CD4-positive, alpha-beta memory T cell (primary cell): ENCODE results near the gene GCK. TPM values are rescaled to one million over a fixed set of nuclear protein-coding genes. Genes with fewer than 3 reads are reported as not detected.
A peak's percentile ranks its signal among the peaks of the same experiment; 100 is the strongest.
"Not testable (repeated sequence)": the region's sequence is repeated elsewhere in the genome, so short reads cannot be mapped to it uniquely, and the experiment has no call there.

Experiments
- CTCF ChIA-PET: fragments of 350-600 bp; sonication (Branson Sonifier 250); formaldehyde crosslinking; loops from one replicate; lab custom pipeline; 2021; ENCODE audit warnings: inconsistent platforms; ENCODE audit not compliant: partially characterized antibody; lab: Charles Lee
- POLR2A ChIA-PET: fragments of 350-600 bp; sonication (Branson Sonifier 250); formaldehyde crosslinking; loops from one replicate; lab custom pipeline; 2021; ENCODE audit not compliant: partially characterized antibody; lab: Charles Lee
- DNase-seq, 5 donors: peaks; one replicate each; pipeline versions ENCODE4 v3.0.0 to v3.0.0-alpha.2; 2020 to 2022; ENCODE audit warnings: mixed read lengths in 1 of 5
- H3K27ac ChIP-seq: one replicate; pipeline ENCODE4 v1.7.0; 2013; ENCODE audit warnings: low read depth, low read length
- H3K27me3 ChIP-seq: 2 replicates; pipeline ENCODE4 v1.7.0; 2013; ENCODE audit warnings: mild to moderate bottlenecking, low read length, moderate library complexity; ENCODE audit not compliant: insufficient read depth
- H3K36me3 ChIP-seq: 2 replicates; pipeline ENCODE4 v1.7.0; 2013; ENCODE audit warnings: mild to moderate bottlenecking, low read length, moderate library complexity; ENCODE audit not compliant: insufficient read depth
- H3K4me1 ChIP-seq: 2 replicates; pipeline ENCODE4 v1.7.0; 2013; ENCODE audit warnings: mild to moderate bottlenecking, low read length, moderate library complexity; ENCODE audit not compliant: insufficient read depth
- H3K4me3 ChIP-seq, 2 donors: one replicate each; pipeline ENCODE4 v1.7.0; 2013; ENCODE audit warnings: low read length in 2 of 2, mild to moderate bottlenecking in 1 of 2
- H3K9me3 ChIP-seq, 2 donors: one replicate each; pipeline ENCODE4 v1.7.0; 2013; ENCODE audit warnings: low read length in 2 of 2, control low read depth in 1 of 2; ENCODE audit not compliant: control insufficient read depth in 1 of 2
- H3K27ac Mint-ChIP-seq, 7 donors: one replicate each; pipeline ENCODE4 v1.8.0; 2020 to 2021; ENCODE audit warnings: mixed read lengths in 7 of 7, mild to moderate bottlenecking in 6 of 7, inconsistent platforms in 3 of 7, moderate library complexity in 3 of 7
- H3K27me3 Mint-ChIP-seq, 2 donors: one replicate each; pipeline ENCODE4 v1.8.0; 2020 to 2021; ENCODE audit warnings: mixed read lengths in 2 of 2
- H3K36me3 Mint-ChIP-seq, 2 donors: one replicate each; pipeline ENCODE4 v1.8.0; 2020 to 2021; ENCODE audit warnings: mixed read lengths in 2 of 2, inconsistent platforms in 1 of 2, mild to moderate bottlenecking in 1 of 2
- H3K4me1 Mint-ChIP-seq, 4 donors: one replicate each; pipeline ENCODE4 v1.8.0; 2020 to 2021; ENCODE audit warnings: mixed read lengths in 4 of 4, mild to moderate bottlenecking in 1 of 4
- H3K4me3 Mint-ChIP-seq, 8 donors: one replicate each; pipeline ENCODE4 v1.8.0; 2020 to 2021; ENCODE audit warnings: mixed read lengths in 8 of 8, mild to moderate bottlenecking in 7 of 8, moderate library complexity in 6 of 8, inconsistent platforms in 3 of 8
- H3K9me3 Mint-ChIP-seq, 8 donors: one replicate each; pipeline ENCODE4 v1.8.0; 2020 to 2021; ENCODE audit warnings: mixed read lengths in 8 of 8, mild to moderate bottlenecking in 5 of 8, inconsistent platforms in 3 of 8, moderate library complexity in 1 of 8
- intact Hi-C: fragments of 100-400 bp; cut with micrococcal nuclease; formaldehyde crosslinking; loops from one replicate; pipeline ENCODE4 v1.15.1; 2023
- polyA plus RNA-seq, 2 donors: library from polyadenylated mRNA; unstranded; fragments of 300-500 nt; fragmentation: Illumina TruSeq; gene quantifications; one replicate each; pipeline ENCODE4 v1.2.3, GENCODE V29; 2021
- total RNA-seq, 2 experiments: library from RNA; stranded (reverse); gene quantifications; one replicate each; pipeline ENCODE4 v1.2.3, GENCODE V29; 2021

The GCK gene
- total and polyA plus RNA-seq, 4 experiments from 2014 or later: 0.33 to 0.38 TPM; not detected in 2

DNA sequence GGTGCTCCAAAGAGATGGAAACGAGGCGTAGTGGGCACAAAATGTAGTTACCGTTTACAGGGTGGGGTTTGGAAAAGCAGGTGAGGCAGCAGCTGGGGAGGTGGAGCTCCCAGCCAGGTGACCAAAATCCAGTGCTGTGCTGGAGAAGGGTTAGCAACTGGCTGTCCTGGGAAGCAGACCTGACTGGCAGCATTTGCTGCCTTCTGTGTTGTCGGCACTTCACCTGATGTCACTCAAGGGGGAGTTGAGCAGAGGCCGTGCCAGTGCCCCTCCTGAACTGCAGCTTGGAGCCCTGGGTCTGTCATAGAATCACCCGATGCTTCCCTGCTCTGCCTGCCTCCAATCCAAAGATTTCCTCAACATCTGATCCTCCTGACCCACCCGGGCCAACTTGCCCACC is 12.8 kb downstream of the GCK start:
- Histone ChIP-seq H3K27me3 (no peaks in the 10 kb centered on the region), H3K9me3 (no peaks in the 10 kb centered on the region), H3K4me1 (no peaks in the 10 kb centered on the region), H3K4me3 (no peak overlapping the region), H3K36me3 (no peaks in the 10 kb centered on the region), H3K27ac (no peak overlapping the region)
- intact Hi-C loops: no loop called here
- Mint-ChIP-seq H3K36me3 (no peaks in the 10 kb centered on the region), H3K9me3 (peaks cover 0 to 4% (median under 1%) of the 10 kb centered on the region in 8 donors), H3K4me1 (no peaks in the 10 kb centered on the region), H3K27ac (no peak overlapping the region), H3K27me3 (peaks cover 10 to 32% of the 10 kb centered on the region in 2 donors), H3K4me3 (no peak overlapping the region)
- CTCF ChIA-PET: no interaction called here
- POLR2A ChIA-PET: no interaction called here
- no peak for DNase-seq

DNA sequence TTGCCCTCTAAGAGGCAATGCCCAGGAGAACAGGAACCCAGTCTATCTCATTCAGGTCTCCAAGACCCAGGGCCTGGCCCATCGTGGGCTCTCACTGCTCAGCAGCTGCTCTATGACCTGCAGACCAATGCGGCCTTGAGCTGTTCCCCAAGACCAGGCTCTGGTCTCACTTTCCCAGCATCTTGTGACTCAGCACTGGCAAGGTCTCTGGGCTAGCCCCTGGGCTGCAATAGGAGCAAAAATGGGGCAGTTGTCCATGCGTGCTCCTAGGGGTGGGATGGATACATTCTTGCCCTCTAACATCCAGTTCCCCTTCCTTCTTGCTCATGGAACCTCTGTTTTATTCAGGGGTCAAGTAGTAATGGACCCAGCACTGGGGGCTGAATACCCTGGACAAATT is 13.5 kb downstream of the GCK start:
- intact Hi-C loops: no loop called here
- peaks cover 0 to 4% (median 0%) of the 10 kb centered on the region in 8 donors for H3K9me3 Mint-ChIP-seq
- H3K36me3 ChIP-seq: no peaks in the 10 kb centered on the region
- CTCF ChIA-PET: no interaction called here
- H3K9me3 ChIP-seq: no peaks in the 10 kb centered on the region
- H3K27me3 ChIP-seq: no peaks in the 10 kb centered on the region
- H3K4me1 ChIP-seq: no peaks in the 10 kb centered on the region
- no peak overlapping the region for H3K27ac Mint-ChIP-seq
- no peaks in the 10 kb centered on the region for H3K36me3 Mint-ChIP-seq
- H3K4me1 Mint-ChIP-seq: no peaks in the 10 kb centered on the region
- DNase-seq: no peak
- H3K4me3 ChIP-seq: no peak overlapping the region
- H3K4me3 Mint-ChIP-seq: no peak overlapping the region
- no peak overlapping the region for H3K27ac ChIP-seq
- POLR2A ChIA-PET: no interaction called here
- H3K27me3 Mint-ChIP-seq: peaks cover 7 to 26% of the 10 kb centered on the region in 2 donors

DNA sequence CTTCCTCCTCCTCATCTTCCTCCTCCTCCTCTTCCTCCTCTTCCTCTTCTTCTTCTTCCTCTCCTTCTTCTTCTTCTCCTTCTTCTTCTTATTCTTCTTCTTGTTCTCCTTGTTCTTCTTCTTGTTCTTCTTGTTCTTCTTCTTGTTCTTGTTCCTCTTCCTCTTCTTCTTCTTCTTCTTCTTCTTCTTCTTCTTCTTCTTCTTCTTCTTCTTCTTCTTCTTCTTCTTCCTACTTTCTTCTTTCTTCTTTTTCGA is 14.6 kb downstream of the GCK start:
- DNase-seq: not testable (repeated sequence)

DNA sequence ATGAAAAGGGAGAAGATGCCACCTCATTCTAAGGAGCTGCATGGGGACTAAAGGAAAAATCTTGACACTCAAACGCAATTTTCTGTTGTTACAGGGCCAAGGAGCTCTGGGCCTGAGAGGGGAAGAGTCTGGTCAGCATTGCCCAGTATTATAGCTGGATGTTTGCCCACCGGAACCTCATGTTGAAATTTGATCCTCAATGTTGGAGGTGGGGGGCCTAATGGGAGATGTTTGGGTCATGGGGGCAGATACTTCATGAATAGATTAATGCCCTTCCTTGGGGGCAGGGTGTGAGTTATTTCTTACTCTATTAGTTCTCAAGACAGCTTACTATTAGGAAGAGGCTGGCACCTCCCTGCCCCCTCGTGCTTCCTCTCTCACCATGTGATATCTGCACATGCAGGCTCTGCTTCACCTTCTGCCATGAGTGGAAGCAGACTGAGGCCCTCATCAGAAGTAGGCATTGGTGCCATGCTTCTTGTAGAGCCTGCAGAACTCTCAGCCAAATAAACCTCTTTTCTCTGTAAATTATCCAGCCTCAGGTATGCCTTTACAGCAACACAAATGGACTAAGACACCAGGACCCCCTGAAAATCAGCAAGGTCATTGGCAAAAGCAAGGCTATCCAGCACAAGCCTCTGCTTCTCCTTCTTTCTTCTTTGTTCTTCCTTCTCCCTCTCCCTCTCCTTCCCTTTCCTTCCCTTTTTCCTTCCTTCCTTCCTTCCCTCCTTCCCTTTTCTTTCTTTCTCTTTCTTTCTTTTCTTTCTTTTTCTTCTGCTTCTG is 15.1 kb downstream of the GCK start:
- H3K9me3 ChIP-seq: no peaks in the 10 kb centered on the region
- intact Hi-C loops: no loop called here
- no peaks in the 10 kb centered on the region for H3K36me3 ChIP-seq
- Mint-ChIP-seq H3K36me3 (no peaks in the 10 kb centered on the region), H3K4me3 (no peak overlapping the region), H3K4me1 (no peaks in the 10 kb centered on the region), H3K27ac (peak overlapping the region in 1 of 7 donors; percentile 34), H3K9me3 (peaks cover 0 to 4% (median 0%) of the 10 kb centered on the region in 8 donors), H3K27me3 (peaks cover 9 to 22% of the 10 kb centered on the region in 2 donors)
- CTCF ChIA-PET: interaction anchor here (0.8 kb wide), 1 partner anchor 89 kb away, joined by 3 read pairs; no protein-coding TSS in a partner anchor
- H3K4me1 ChIP-seq: no peaks in the 10 kb centered on the region
- H3K27ac ChIP-seq: no peak overlapping the region
- DNase-seq: no peak
- no peak overlapping the region for H3K4me3 ChIP-seq
- POLR2A ChIA-PET: no interaction called here
- H3K27me3 ChIP-seq: no peaks in the 10 kb centered on the region

More for the DNA sequence above, 14.6 kb downstream of the GCK start:
- Mint-ChIP-seq H3K27me3 (peaks cover 9 to 26% of the 10 kb centered on the region in 2 donors), H3K27ac (peak overlapping the region in 1 of 7 donors; percentile 34)
- H3K4me3 Mint-ChIP-seq, H3K27ac ChIP-seq, POLR2A ChIA-PET, H3K9me3 Mint-ChIP-seq, H3K4me1 ChIP-seq, H3K9me3 ChIP-seq, CTCF ChIA-PET, H3K4me1 Mint-ChIP-seq, H3K36me3 ChIP-seq, H3K36me3 Mint-ChIP-seq, intact Hi-C loops, H3K4me3 ChIP-seq, H3K27me3 ChIP-seq: not testable (repeated sequence)

DNA sequence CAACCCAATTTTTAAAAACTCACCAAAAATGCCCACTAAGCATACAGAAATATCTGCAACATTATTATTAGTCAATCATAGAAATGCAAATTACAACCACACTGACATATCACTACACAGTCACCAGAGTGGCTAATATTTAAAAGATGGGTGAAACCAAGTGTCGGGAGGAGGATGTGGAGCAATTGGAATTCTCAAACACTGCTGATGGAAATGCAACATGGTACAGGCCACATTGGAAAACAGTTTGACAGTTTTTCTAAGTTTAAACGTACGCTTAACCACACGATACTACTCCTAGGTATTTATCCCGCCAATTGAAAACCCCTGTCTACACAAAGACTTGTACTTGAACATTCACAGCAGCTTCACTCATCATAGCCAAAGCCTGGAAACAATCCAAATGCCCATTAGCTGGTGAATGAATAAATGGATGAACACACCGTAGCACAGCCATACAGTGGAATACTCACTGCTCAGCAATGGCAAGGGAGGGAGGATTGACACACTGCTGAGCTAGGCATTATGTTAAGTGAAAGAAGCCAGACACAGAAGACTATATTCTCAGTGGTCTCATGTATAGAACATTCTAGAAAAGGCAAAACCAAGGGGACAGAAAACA is 16.3 kb downstream of the GCK start:
- H3K27ac Mint-ChIP-seq: no peak overlapping the region
- peaks cover 8 to 18% of the 10 kb centered on the region in 2 donors for H3K27me3 Mint-ChIP-seq
- H3K4me1 Mint-ChIP-seq: peaks cover 0 to under 1% (median under 1%) of the 10 kb centered on the region in 4 donors
- H3K4me3 Mint-ChIP-seq: no peak overlapping the region
- POLR2A ChIA-PET: no interaction called here
- no peaks in the 10 kb centered on the region for H3K36me3 ChIP-seq
- no peaks in the 10 kb centered on the region for H3K36me3 Mint-ChIP-seq
- DNase-seq: no peak
- intact Hi-C loops: no loop called here
- H3K9me3 Mint-ChIP-seq: peaks cover 0 to 4% (median 0%) of the 10 kb centered on the region in 8 donors
- H3K9me3 ChIP-seq: no peaks in the 10 kb centered on the region
- no peaks in the 10 kb centered on the region for H3K4me1 ChIP-seq
- no peak overlapping the region for H3K27ac ChIP-seq
- H3K4me3 ChIP-seq: no peak overlapping the region
- H3K27me3 ChIP-seq: no peaks in the 10 kb centered on the region
- CTCF ChIA-PET: no interaction called here

DNA sequence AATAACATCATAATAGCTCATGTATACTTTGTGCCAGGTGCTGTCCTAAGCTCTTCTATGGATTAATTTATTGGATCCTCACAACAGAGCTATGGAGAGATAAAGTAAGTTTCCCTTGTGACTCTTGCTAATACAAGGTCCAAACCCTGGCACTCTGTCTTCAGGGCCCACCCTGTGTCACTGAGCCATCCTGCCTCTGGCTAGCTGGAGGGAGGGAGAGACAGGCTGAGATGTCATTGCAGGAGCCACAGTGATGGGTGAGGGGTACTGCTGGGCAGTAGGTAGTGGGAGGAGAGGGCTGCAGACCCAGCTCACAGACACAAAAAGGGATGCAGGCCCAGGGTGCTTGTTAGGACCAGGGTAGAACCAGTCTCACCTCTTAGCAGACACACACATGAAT is 16.9 kb downstream of the GCK start:
- Histone ChIP-seq H3K4me3 (no peak overlapping the region), H3K9me3 (no peaks in the 10 kb centered on the region), H3K27ac (no peak overlapping the region), H3K36me3 (no peaks in the 10 kb centered on the region), H3K4me1 (no peaks in the 10 kb centered on the region), H3K27me3 (no peaks in the 10 kb centered on the region)
- peaks cover 0 to 6% (median 3%) of the 10 kb centered on the region in 4 donors for H3K4me1 Mint-ChIP-seq
- no peak for DNase-seq
- H3K27me3 Mint-ChIP-seq: peaks cover 5 to 14% of the 10 kb centered on the region in 2 donors
- H3K36me3 Mint-ChIP-seq: no peaks in the 10 kb centered on the region
- ChIA-PET POLR2A (no interaction called here), CTCF (no interaction called here)
- intact Hi-C loops: no loop called here
- no peak overlapping the region for H3K27ac Mint-ChIP-seq
- no peak overlapping the region for H3K4me3 Mint-ChIP-seq
- peaks cover 0 to 4% (median 0%) of the 10 kb centered on the region in 8 donors for H3K9me3 Mint-ChIP-seq

DNA sequence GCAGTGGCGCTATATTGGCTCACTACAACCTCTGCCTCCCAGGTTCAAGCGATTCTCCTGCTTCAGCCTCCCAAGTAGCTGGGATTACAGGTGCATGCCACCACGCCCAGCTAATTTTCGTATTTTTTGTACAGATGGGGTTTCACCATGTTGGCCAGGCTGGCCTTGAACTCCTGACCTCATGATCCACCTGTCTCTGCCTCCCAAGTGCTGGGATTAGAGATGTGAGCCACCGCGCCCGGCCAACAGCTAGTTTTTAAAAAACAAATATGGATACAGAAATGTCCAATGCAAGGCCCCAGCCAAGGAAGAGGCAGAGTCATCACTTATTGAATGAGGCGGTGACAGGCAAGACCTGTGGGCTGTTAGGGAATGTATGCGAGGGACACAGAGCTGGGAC is 17.3 kb downstream of the GCK start:
- H3K27ac ChIP-seq, H3K4me3 ChIP-seq, CTCF ChIA-PET, POLR2A ChIA-PET, H3K36me3 ChIP-seq, H3K4me3 Mint-ChIP-seq, H3K36me3 Mint-ChIP-seq, H3K27ac Mint-ChIP-seq, H3K9me3 Mint-ChIP-seq, H3K4me1 Mint-ChIP-seq, H3K27me3 ChIP-seq, intact Hi-C loops, DNase-seq, H3K4me1 ChIP-seq, H3K27me3 Mint-ChIP-seq, H3K9me3 ChIP-seq: not testable (repeated sequence)
